SU-DHL-6 (cell line): ENCODE data around the gene ABCB4.

Experiments used
- H2AFZ ChIP-seq: fragments of 200-600 bp; sonication (generic); 2 replicates; pipeline ENCODE4 v1.6.1; 2014; ENCODE audit warnings: low read depth, mild to moderate bottlenecking, moderate library complexity, mixed read lengths, antibody characterized with exemption, low read length; ENCODE audit not compliant: severe bottlenecking
- H3F3A ChIP-seq: fragments of 200-600 bp; shearing (Covaris generic); 2 replicates; pipeline ENCODE4 v1.6.0; 2016; ENCODE audit warnings: antibody characterized with exemption, mild to moderate bottlenecking; ENCODE audit not compliant: insufficient read depth
- H3K27ac ChIP-seq: fragments of 200-600 bp; sonication (generic); 2 replicates; pipeline ENCODE4 v1.5.1; 2016; ENCODE audit warnings: low read depth, mild to moderate bottlenecking, low read length, moderate library complexity, mixed read lengths
- H3K27me3 ChIP-seq: fragments of 200-600 bp; sonication (generic), shearing (Covaris generic); 2 replicates; pipeline ENCODE4 v1.6.0; 2014; ENCODE audit warnings: mild to moderate bottlenecking, low read length
- H3K36me3 ChIP-seq: fragments of 200-600 bp; sonication (generic); 2 replicates; pipeline ENCODE4 v1.6.1; 2014; ENCODE audit warnings: mild to moderate bottlenecking, low read length, mixed read lengths
- H3K4me2 ChIP-seq: fragments of 300-600, 200-600 bp; shearing (Covaris generic), sonication (generic); 2 replicates; pipeline ENCODE4 v1.6.0; 2014; ENCODE audit warnings: low read length, low read depth, mild to moderate bottlenecking; ENCODE audit not compliant: poor library complexity, severe bottlenecking
- H3K4me3 ChIP-seq: fragments of 200-600 bp; sonication (generic); 2 replicates; pipeline ENCODE4 v1.5.1; 2014; ENCODE audit warnings: antibody characterized with exemption, low read length, mild to moderate bottlenecking, mixed read lengths; ENCODE audit not compliant: insufficient read depth, poor library complexity, severe bottlenecking
- H3K79me2 ChIP-seq: fragments of 200-600 bp; sonication (generic); 2 replicates; pipeline ENCODE4 v1.6.1; 2014; ENCODE audit warnings: mild to moderate bottlenecking, low read length, moderate library complexity; ENCODE audit not compliant: insufficient read depth
- H3K9ac ChIP-seq: fragments of 200-600 bp; sonication (generic); 2 replicates; pipeline ENCODE4 v1.7.0; 2014; ENCODE audit warnings: mild to moderate bottlenecking, low read length
- H3K9me2 ChIP-seq: fragments of 200-600 bp; sonication (generic); replicated peaks from 2 replicates; pipeline ENCODE4 v1.6.1; 2014; ENCODE audit warnings: low read length; ENCODE audit not compliant: insufficient read depth
- H3K9me3 ChIP-seq: fragments of 200-600 bp; sonication (generic); 2 replicates; pipeline ENCODE4 v1.6.1; 2014; ENCODE audit warnings: low read length, mixed read lengths; ENCODE audit not compliant: insufficient read depth
- H4K20me1 ChIP-seq: fragments of 200-600 bp; sonication (generic); 2 replicates; pipeline ENCODE4 v1.6.1; 2014; ENCODE audit warnings: low read depth, mild to moderate bottlenecking, antibody characterized with exemption, low read length, moderate library complexity, mixed read lengths
- EZH2phosphoT487 ChIP-seq: fragments of 200-600 bp; sonication (generic), shearing (Covaris generic); conservative IDR thresholded peaks from 2 replicates; pipeline ENCODE4 v1.6.1; 2018; ENCODE audit warnings: mild to moderate bottlenecking, antibody characterized with exemption, low read length, moderate library complexity, mixed read lengths
- TF ChIP-seq, protein P1 (sequence below): fragments of 200-600 bp; sonication (generic); IDR thresholded peaks from one replicate; pipeline ENCODE4 v1.5.1; 2017; ENCODE audit warnings: antibody characterized with exemption, mild to moderate bottlenecking, low read length, moderate library complexity; ENCODE audit not compliant: insufficient read depth, poor library complexity, severe bottlenecking

ABCB4 gene

DNA sequence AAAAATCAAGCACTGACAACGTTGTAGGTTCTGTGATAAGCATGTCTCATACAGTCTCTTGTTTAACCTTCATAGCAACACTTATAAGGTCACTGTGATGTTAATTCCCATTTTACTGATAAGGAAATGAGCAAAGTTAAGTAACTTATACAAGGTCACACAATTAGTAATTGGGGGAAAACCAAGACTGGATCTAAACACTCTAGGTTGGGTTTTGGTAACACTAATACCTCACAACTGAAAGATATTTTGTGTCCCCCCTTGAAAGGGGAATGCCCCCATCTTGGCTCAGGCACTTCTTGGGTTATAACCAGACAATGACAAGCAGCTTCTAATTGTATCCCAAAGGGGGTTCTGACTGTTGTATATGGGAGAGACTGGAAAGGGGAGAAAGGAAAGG lies 36.0 kb upstream of the ABCB4 start:
- Histone ChIP-seq H3K9ac (no peak overlapping the region), H3K27me3 (no peaks in the 10 kb centered on the region), H3K4me2 (no peak overlapping the region), H4K20me1 (no peaks in the 10 kb centered on the region), H3K9me2 (no peaks in the 10 kb centered on the region), H3F3A (no peaks in the 10 kb centered on the region), H3K79me2 (no peaks in the 10 kb centered on the region), H3K9me3 (no peaks in the 10 kb centered on the region), H3K4me3 (no peak overlapping the region), H3K27ac (no peak overlapping the region), H3K36me3 (no peaks in the 10 kb centered on the region), H2AFZ (no peak overlapping the region)
- TF ChIP-seq, protein P1, sequence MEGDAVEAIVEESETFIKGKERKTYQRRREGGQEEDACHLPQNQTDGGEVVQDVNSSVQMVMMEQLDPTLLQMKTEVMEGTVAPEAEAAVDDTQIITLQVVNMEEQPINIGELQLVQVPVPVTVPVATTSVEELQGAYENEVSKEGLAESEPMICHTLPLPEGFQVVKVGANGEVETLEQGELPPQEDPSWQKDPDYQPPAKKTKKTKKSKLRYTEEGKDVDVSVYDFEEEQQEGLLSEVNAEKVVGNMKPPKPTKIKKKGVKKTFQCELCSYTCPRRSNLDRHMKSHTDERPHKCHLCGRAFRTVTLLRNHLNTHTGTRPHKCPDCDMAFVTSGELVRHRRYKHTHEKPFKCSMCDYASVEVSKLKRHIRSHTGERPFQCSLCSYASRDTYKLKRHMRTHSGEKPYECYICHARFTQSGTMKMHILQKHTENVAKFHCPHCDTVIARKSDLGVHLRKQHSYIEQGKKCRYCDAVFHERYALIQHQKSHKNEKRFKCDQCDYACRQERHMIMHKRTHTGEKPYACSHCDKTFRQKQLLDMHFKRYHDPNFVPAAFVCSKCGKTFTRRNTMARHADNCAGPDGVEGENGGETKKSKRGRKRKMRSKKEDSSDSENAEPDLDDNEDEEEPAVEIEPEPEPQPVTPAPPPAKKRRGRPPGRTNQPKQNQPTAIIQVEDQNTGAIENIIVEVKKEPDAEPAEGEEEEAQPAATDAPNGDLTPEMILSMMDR: no peak
- TF ChIP-seq EZH2phosphoT487: no peak

DNA sequence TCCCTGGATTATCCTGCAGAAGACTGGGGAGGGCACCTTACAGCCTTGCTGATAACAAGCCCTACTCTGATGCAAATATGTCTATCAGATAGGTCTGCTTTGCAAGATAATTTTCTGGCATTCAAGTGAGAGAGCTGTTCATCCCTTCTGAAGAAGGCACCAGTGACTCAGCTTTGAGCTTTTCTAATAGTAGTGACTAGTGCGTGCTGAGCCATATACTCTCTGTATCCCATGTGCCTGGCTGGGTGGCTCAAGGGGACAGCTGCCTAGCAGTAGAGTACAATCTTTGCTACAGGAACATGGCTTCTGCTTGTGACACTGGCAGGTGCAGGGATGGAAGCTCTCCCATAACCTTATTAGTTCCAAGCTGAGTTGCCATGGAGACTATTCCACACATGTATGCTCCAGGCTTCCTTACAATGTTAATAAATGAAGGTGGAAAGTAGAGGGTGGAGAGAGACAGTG lies 35.0 kb upstream of the ABCB4 start:
- no peak overlapping the region for H3K4me3 ChIP-seq
- no peaks in the 10 kb centered on the region for H3K36me3 ChIP-seq
- H3K79me2 ChIP-seq: no peaks in the 10 kb centered on the region
- no peak overlapping the region for H2AFZ ChIP-seq
- no peaks in the 10 kb centered on the region for H3K27me3 ChIP-seq
- H3K4me2 ChIP-seq: no peak overlapping the region
- H3K9ac ChIP-seq: no peak overlapping the region
- no peaks in the 10 kb centered on the region for H4K20me1 ChIP-seq
- no peaks in the 10 kb centered on the region for H3F3A ChIP-seq
- H3K27ac ChIP-seq: no peak overlapping the region
- no peaks in the 10 kb centered on the region for H3K9me2 ChIP-seq
- TF ChIP-seq, protein P1: no peak
- no peak for TF ChIP-seq EZH2phosphoT487
- no peaks in the 10 kb centered on the region for H3K9me3 ChIP-seq

DNA sequence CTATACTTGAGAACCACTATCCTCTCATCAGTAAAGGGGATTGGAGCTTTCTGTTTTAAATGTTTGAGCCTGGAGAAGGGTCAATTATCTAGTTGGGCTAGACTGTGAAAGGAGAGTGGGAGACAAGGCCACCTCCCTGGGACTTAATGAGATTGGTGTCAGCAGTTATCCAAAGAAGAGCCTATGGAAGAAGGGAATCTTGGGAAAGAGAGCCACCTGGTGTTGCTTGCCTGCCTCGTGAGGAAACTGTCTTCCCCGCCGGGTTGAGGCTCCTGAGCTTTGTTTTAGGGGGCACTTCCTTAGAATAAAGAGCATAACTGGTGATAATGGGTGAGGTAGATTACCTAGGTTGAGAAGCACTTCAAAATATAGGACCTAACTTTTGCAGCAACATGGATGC lies 32.0 kb upstream of the ABCB4 start:
- Histone ChIP-seq H3K4me2 (no peak overlapping the region), H3K9me2 (no peaks in the 10 kb centered on the region), H3K4me3 (no peak overlapping the region), H3K36me3 (no peaks in the 10 kb centered on the region), H3K9ac (no peak overlapping the region), H3K9me3 (no peaks in the 10 kb centered on the region), H4K20me1 (no peaks in the 10 kb centered on the region), H3K79me2 (no peaks in the 10 kb centered on the region), H3F3A (no peaks in the 10 kb centered on the region), H3K27ac (no peak overlapping the region), H2AFZ (no peak overlapping the region), H3K27me3 (no peaks in the 10 kb centered on the region)
- no peak for TF ChIP-seq EZH2phosphoT487
- TF ChIP-seq, protein P1: no peak
